Karpas-422 (cell line): ENCODE data around the gene SLC1A3. TPM values are rescaled to one million over a fixed set of nuclear protein-coding genes. Genes with fewer than 3 reads are reported as not detected.

Experiments
- DNase-seq: peaks from one replicate; pipeline ENCODE4 v3.0.0-alpha.2; 2015
- H2AFZ ChIP-seq: fragments of 200-600 bp; sonication (generic); 2 replicates; pipeline ENCODE4 v1.6.1; 2014; ENCODE audit warnings: antibody characterized with exemption, low read length, mixed read lengths
- H3K27ac ChIP-seq: fragments of 200-600 bp; sonication (generic); 2 replicates; pipeline ENCODE4 v1.5.1; 2014; ENCODE audit warnings: mild to moderate bottlenecking, low read length, moderate library complexity
- H3K27me3 ChIP-seq: fragments of 200-600 bp; sonication (generic); 2 replicates; pipeline ENCODE4 v1.6.1; 2014; ENCODE audit warnings: low read length, mixed read lengths
- H3K36me3 ChIP-seq: fragments of 200-600 bp; sonication (generic); 2 replicates; pipeline ENCODE4 v1.6.1; 2014; ENCODE audit warnings: low read length, mixed read lengths; ENCODE audit not compliant: insufficient read depth
- H3K4me1 ChIP-seq: fragments of 200-600 bp; sonication (generic); 2 replicates; pipeline ENCODE4 v1.6.1; 2014; ENCODE audit warnings: mild to moderate bottlenecking, low read length, mixed read lengths
- H3K4me2 ChIP-seq: fragments of 200-600 bp; sonication (generic); 2 replicates; pipeline ENCODE4 v1.6.1; 2014; ENCODE audit warnings: low read length, low read depth, mild to moderate bottlenecking; ENCODE audit not compliant: poor library complexity, severe bottlenecking
- H3K4me3 ChIP-seq: fragments of 200-600 bp; sonication (generic); 2 replicates; pipeline ENCODE4 v1.5.1; 2014; ENCODE audit warnings: mild to moderate bottlenecking, antibody characterized with exemption, low read length, mixed read lengths
- H3K79me2 ChIP-seq: fragments of 200-600 bp; sonication (generic); 2 replicates; pipeline ENCODE4 v1.6.1; 2014; ENCODE audit warnings: mild to moderate bottlenecking, low read length, mixed read lengths
- H3K9ac ChIP-seq: fragments of 200-600 bp; sonication (generic); 2 replicates; pipeline ENCODE4 v1.6.0; 2014; ENCODE audit warnings: low read length
- H3K9me2 ChIP-seq: fragments of 200-600 bp; sonication (generic), shearing (Covaris generic); replicated peaks from 2 replicates; pipeline ENCODE4 v1.6.0; 2014; ENCODE audit warnings: mild to moderate bottlenecking, low read length, moderate library complexity; ENCODE audit not compliant: insufficient read depth
- H3K9me3 ChIP-seq: fragments of 300-700, 200-600 bp; sonication (generic); 2 replicates; pipeline ENCODE4 v1.6.1; 2014; ENCODE audit warnings: low read length, mixed read lengths
- H4K20me1 ChIP-seq: fragments of 200-600 bp; sonication (generic); 2 replicates; pipeline ENCODE4 v1.6.1; 2014; ENCODE audit warnings: mild to moderate bottlenecking, antibody characterized with exemption, low read length, low read depth; ENCODE audit not compliant: insufficient read depth
- total RNA-seq: library from RNA; depleted of rRNA; stranded (reverse); fragments of >200 nt; shearing (Covaris generic); gene quantifications from 2 replicates; pipeline ENCODE4 v1.2.3, GENCODE V29; 2014; ENCODE audit warnings: low replicate concordance

SLC1A3 gene
- total RNA-seq, 1 experiment from 2014 or later: not detected

GRCh38 chr5:36593867-36594266 lies 12.5 kb upstream of the SLC1A3 start:
- no peak for DNase-seq
- H3K27ac ChIP-seq: no peak overlapping the region
- no peak overlapping the region for H3K4me3 ChIP-seq
- no peaks in the 10 kb centered on the region for H3K79me2 ChIP-seq
- no peaks in the 10 kb centered on the region for H3K27me3 ChIP-seq
- H4K20me1 ChIP-seq: no peaks in the 10 kb centered on the region
- H3K9me2 ChIP-seq: no peaks in the 10 kb centered on the region
- no peak overlapping the region for H3K9ac ChIP-seq
- no peaks in the 10 kb centered on the region for H3K36me3 ChIP-seq
- no peaks in the 10 kb centered on the region for H3K4me1 ChIP-seq
- no peaks in the 10 kb centered on the region for H3K9me3 ChIP-seq
- H3K4me2 ChIP-seq: no peak overlapping the region
- H2AFZ ChIP-seq: no peak overlapping the region

- Histone ChIP-seq H3K9me2 (no peaks in the 10 kb centered on the region), H3K36me3 (no peaks in the 10 kb centered on the region), H2AFZ (no peak overlapping the region), H3K9me3 (no peaks in the 10 kb centered on the region), H3K9ac (no peak overlapping the region), H3K79me2 (no peaks in the 10 kb centered on the region), H3K27me3 (no peaks in the 10 kb centered on the region), H3K4me1 (no peaks in the 10 kb centered on the region), H3K4me3 (no peak overlapping the region), H3K4me2 (no peak overlapping the region), H4K20me1 (no peaks in the 10 kb centered on the region), H3K27ac (no peak overlapping the region)
- no peak for DNase-seq
These were observed 10.2 kb upstream of the SLC1A3 start for GRCh38 chr5:36596247-36596646.

DNA sequence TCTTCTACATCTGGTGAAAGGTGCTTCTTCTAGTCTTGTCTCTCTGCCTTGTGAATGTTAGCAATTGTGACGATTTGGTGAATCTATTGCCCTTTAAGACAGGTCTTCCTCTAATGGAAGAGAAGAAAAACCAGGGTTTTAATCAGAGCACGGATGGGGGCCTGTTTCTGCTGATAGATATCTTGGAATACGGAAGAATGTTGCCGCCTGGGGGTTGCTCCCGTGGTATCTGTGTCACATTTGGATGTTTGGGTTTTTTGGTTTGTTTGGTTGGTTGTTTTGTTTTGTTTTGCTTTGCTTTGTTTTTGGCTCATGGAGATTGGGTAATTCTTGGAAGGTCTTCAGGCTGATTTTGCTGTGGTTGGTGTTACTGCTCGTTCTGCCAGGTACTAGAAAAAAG lies 9.7 kb upstream of the SLC1A3 start:
- Histone ChIP-seq H3K36me3 (no peaks in the 10 kb centered on the region), H4K20me1 (no peaks in the 10 kb centered on the region), H3K27me3 (no peaks in the 10 kb centered on the region), H3K79me2 (no peaks in the 10 kb centered on the region), H3K4me3 (no peak overlapping the region), H3K9ac (no peak overlapping the region), H3K9me3 (no peaks in the 10 kb centered on the region), H2AFZ (no peak overlapping the region), H3K9me2 (no peaks in the 10 kb centered on the region), H3K4me1 (no peaks in the 10 kb centered on the region), H3K27ac (no peak overlapping the region), H3K4me2 (no peak overlapping the region)
- no peak for DNase-seq

GRCh38 chr5:36598045-36598444 lies 8.4 kb upstream of the SLC1A3 start:
- H3K27me3 ChIP-seq: no peaks in the 10 kb centered on the region
- no peak overlapping the region for H3K4me3 ChIP-seq
- no peak overlapping the region for H3K27ac ChIP-seq
- H3K9me2 ChIP-seq: no peaks in the 10 kb centered on the region
- no peak overlapping the region for H2AFZ ChIP-seq
- no peak overlapping the region for H3K9ac ChIP-seq
- H3K4me1 ChIP-seq: no peaks in the 10 kb centered on the region
- no peak overlapping the region for H3K4me2 ChIP-seq
- H3K36me3 ChIP-seq: no peaks in the 10 kb centered on the region
- no peaks in the 10 kb centered on the region for H3K9me3 ChIP-seq
- no peaks in the 10 kb centered on the region for H3K79me2 ChIP-seq
- no peaks in the 10 kb centered on the region for H4K20me1 ChIP-seq
- DNase-seq: no peak

- no peak for DNase-seq
- Histone ChIP-seq H3K27me3 (no peaks in the 10 kb centered on the region), H4K20me1 (no peaks in the 10 kb centered on the region), H3K4me1 (no peaks in the 10 kb centered on the region), H3K9me2 (no peaks in the 10 kb centered on the region), H2AFZ (no peak overlapping the region), H3K36me3 (no peaks in the 10 kb centered on the region), H3K27ac (no peak overlapping the region), H3K9ac (no peak overlapping the region), H3K4me2 (no peak overlapping the region), H3K79me2 (no peaks in the 10 kb centered on the region), H3K9me3 (no peaks in the 10 kb centered on the region), H3K4me3 (no peak overlapping the region)
These were observed 6.2 kb upstream of the SLC1A3 start for GRCh38 chr5:36599986-36600779.

- H3K27me3 ChIP-seq: no peaks in the 10 kb centered on the region
- H4K20me1 ChIP-seq: no peaks in the 10 kb centered on the region
- 0 out of 2 replicates have a peak, but pooled peaks cover under 1% of the 10 kb centered on the region for H3K4me1 ChIP-seq
- no peak for DNase-seq
- H3K9ac ChIP-seq: no peak overlapping the region
- no peak overlapping the region for H3K27ac ChIP-seq
- no peak overlapping the region for H2AFZ ChIP-seq
- no peaks in the 10 kb centered on the region for H3K9me3 ChIP-seq
- H3K4me2 ChIP-seq: no peak overlapping the region
- H3K4me3 ChIP-seq: no peak overlapping the region
- H3K79me2 ChIP-seq: no peaks in the 10 kb centered on the region
- H3K36me3 ChIP-seq: no peaks in the 10 kb centered on the region
- no peaks in the 10 kb centered on the region for H3K9me2 ChIP-seq
These were observed 5.4 kb upstream of the SLC1A3 start for GRCh38 chr5:36600917-36601527.

DNA sequence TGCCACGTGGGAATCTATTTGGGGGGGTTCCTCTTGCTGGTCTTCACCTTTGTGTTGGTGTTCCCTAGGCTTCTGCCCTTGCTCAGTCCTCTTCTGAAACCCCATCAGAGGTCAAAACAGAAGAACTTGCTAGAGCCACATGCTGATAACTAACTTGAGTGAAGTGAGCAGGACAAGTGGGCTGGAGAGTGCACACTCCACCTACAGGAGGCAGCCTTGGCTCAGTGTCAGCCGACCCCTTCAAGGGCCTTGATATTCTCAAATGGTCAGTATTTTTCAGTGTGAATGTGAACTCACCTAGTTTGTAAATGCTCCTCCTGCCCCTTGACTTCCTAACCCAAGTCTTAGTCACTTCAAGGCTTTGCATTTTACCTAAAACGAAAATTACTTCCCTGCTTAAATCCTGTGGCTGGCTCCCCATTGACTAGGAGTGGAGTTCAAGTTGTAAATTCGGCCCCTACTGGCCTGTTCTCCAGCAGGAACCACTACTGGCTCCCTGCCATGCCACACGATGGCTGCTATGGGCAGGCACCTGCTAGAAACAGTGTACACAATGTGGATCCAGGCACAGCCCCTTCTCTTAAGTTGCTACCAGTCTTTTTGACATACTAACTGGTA lies 3.6 kb upstream of the SLC1A3 start:
- H3K9me3 ChIP-seq: no peaks in the 10 kb centered on the region
- H3K36me3 ChIP-seq: no peaks in the 10 kb centered on the region
- no peak overlapping the region for H2AFZ ChIP-seq
- H4K20me1 ChIP-seq: no peaks in the 10 kb centered on the region
- H3K27me3 ChIP-seq: no peaks in the 10 kb centered on the region
- DNase-seq: no peak
- peaks cover 9% of the 10 kb centered on the region for H3K4me1 ChIP-seq
- no peak overlapping the region for H3K9ac ChIP-seq
- H3K79me2 ChIP-seq: no peaks in the 10 kb centered on the region
- H3K27ac ChIP-seq: no peak overlapping the region
- H3K4me3 ChIP-seq: no peak overlapping the region
- H3K9me2 ChIP-seq: no peaks in the 10 kb centered on the region
- no peak overlapping the region for H3K4me2 ChIP-seq

GRCh38 chr5:36605241-36605640 lies 1.2 kb upstream of the SLC1A3 start:
- no peaks in the 10 kb centered on the region for H3K9me3 ChIP-seq

More at GRCh38 chr5:36605241-36605640, 1.2 kb upstream of the SLC1A3 start:
- Histone ChIP-seq H3K4me2 (no peak overlapping the region), H3K79me2 (no peaks in the 10 kb centered on the region), H3K9me2 (no peaks in the 10 kb centered on the region), H3K27me3 (no peaks in the 10 kb centered on the region), H3K27ac (no peak overlapping the region), H3K4me3 (no peak overlapping the region), H2AFZ (no peak overlapping the region), H3K4me1 (peaks cover 9% of the 10 kb centered on the region), H3K9ac (no peak overlapping the region), H3K36me3 (no peaks in the 10 kb centered on the region), H4K20me1 (no peaks in the 10 kb centered on the region)
- DNase-seq: no peak
